Esophagus squamous epithelium (tissue), 5 donors: Measurements from ENCODE around the gene TMC4. TPM values are rescaled to one million over a fixed set of nuclear protein-coding genes. Genes with fewer than 3 reads are reported as not detected.

Experiments used
- DNase-seq: peaks from one replicate; lab custom pipeline; 2025; lab: John Stamatoyannopoulos, UW
- H3K27ac ChIP-seq, 4 donors: fragments of 200-600 bp; sonication (generic); one replicate each; pipeline ENCODE4 v1.5.1; 2016 to 2019; ENCODE audit warnings: mild to moderate bottlenecking in 1 of 4
- H3K27me3 ChIP-seq, 4 donors: fragments of 200-600 bp; sonication (generic); 1 replicate in 3 of 4; 2 replicates in 1 of 4; pipeline versions ENCODE4 v1.5.1 to v1.6.0; 2017 to 2021; ENCODE audit warnings: antibody characterized with exemption in 1 of 4
- H3K36me3 ChIP-seq, 3 donors: fragments of 200-600 bp; sonication (generic); one replicate each; pipeline ENCODE4 v1.5.1; 2016 to 2019
- H3K4me1 ChIP-seq, 3 donors: fragments of 200-600 bp; sonication (generic); one replicate each; pipeline ENCODE4 v1.5.1; 2017 to 2019
- H3K4me3 ChIP-seq, 4 donors: fragments of 200-600 bp; sonication (generic); 1 replicate in 3 of 4; 2 replicates in 1 of 4; pipeline ENCODE4 v1.5.1; 2016 to 2019; ENCODE audit warnings: mild to moderate bottlenecking in 2 of 4, moderate library complexity in 1 of 4
- H3K9me3 ChIP-seq, 3 donors: fragments of 200-600 bp; sonication (generic); one replicate each; pipeline ENCODE4 v1.5.1; 2016 to 2019
- POLR2A ChIP-seq, 4 donors: fragments of 450-650 bp; IDR thresholded peaks; one replicate each; pipeline ENCODE4 v1.6.1; 2017; ENCODE audit warnings: antibody characterized with exemption in 4 of 4, mild to moderate bottlenecking in 4 of 4, moderate library complexity in 3 of 4
- WGBS, 2 donors: methylation state at CpG; one replicate each; pipeline ENCODE4 v1.1.5; 2018; 5-methylcytosine and 5-hydroxymethylcytosine counted together
- intact Hi-C: fragments of 100-400 bp; cut with DNase I; formaldehyde crosslinking; loops from one replicate; pipeline ENCODE4 v1.15.0; 2022
- total RNA-seq, 4 donors: library from RNA; depleted of rRNA; stranded (reverse); fragments of >200 nt; gene quantifications; one replicate each; pipeline ENCODE4 v1.1.0, GENCODE V29; 2016
- TF ChIP-seq, protein P1 (sequence below), 6 experiments: fragments of 450-650 bp in 4 of 6; fragments of 200-600 bp in 2 of 6; sonication (generic) in 2 of 6; IDR thresholded peaks; one replicate each; pipeline ENCODE4 v1.5.1; 2016 to 2019; ENCODE audit warnings: antibody characterized with exemption in 6 of 6, mild to moderate bottlenecking in 4 of 6, moderate library complexity in 4 of 6
- donor health status: DM: yes; HTN: yes; CAD: no.

Gene TMC4
- total RNA-seq, 4 donors from 2014 or later: 4.0 to 45.6 (median 17.5) TPM

GRCh38 chr19:54206030-54206830, 33.3 kb upstream of the TMC4 start:
- Histone ChIP-seq H3K4me1 (peaks cover 48 to 96% (median 75%) of the 10 kb centered on the region in 3 donors), H3K9me3 (no peaks in the 10 kb centered on the region), H3K36me3 (peaks cover 34 to 78% (median 37%) of the 10 kb centered on the region in 3 donors), H3K4me3 (peak overlapping the region in 1 of 4 donors; percentile 35), H3K27ac (peak overlapping the region in 2 of 4 donors; percentile 2 to 92), H3K27me3 (no peaks in the 10 kb centered on the region)
- 84 to 85% methylated on average over 4 to 17 of the region's 27 CpGs for WGBS, 2 donors
- intact Hi-C loops: no loop called here
- TF ChIP-seq, protein P1, sequence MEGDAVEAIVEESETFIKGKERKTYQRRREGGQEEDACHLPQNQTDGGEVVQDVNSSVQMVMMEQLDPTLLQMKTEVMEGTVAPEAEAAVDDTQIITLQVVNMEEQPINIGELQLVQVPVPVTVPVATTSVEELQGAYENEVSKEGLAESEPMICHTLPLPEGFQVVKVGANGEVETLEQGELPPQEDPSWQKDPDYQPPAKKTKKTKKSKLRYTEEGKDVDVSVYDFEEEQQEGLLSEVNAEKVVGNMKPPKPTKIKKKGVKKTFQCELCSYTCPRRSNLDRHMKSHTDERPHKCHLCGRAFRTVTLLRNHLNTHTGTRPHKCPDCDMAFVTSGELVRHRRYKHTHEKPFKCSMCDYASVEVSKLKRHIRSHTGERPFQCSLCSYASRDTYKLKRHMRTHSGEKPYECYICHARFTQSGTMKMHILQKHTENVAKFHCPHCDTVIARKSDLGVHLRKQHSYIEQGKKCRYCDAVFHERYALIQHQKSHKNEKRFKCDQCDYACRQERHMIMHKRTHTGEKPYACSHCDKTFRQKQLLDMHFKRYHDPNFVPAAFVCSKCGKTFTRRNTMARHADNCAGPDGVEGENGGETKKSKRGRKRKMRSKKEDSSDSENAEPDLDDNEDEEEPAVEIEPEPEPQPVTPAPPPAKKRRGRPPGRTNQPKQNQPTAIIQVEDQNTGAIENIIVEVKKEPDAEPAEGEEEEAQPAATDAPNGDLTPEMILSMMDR (IDR thresholded peaks at IDR 0.05): no peak
- TF ChIP-seq POLR2A (IDR thresholded peaks at IDR 0.05): peak in 1 of 4 donors; percentile 20
- no peak for DNase-seq

DNA sequence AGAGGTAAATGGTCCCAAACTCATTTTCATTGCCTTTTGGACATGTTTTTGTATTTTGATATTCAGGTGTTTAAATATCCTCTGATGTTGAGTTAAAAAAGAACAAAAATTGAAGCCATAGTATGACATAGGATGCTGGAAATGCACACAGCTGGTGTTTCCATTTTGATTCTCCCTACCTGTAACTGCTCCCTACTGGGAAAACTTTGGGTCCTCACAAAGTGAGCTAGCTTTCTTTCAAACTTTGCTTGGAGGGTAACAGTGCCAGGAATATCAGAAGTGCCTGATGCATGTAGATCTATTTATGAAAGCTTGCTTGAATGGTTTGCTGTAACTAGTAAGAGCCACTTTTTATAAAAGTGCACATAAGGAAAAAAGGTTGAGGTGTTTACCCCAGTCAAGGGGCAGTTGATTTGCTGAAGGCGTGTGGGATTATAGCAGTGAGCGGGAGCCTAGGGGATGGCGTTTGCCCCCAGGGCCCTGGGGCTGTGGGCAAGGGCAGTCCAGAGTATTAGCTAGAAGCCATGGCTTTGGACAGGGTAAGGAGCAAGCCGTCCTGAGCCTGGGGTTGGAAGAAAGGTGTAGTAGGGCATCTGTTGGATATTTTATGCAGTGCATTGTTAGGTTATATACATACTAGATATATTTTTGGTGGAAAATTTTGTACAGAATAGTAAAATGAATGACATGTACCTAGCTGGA, 32.0 kb upstream of the TMC4 start:
- peaks cover 34 to 79% (median 37%) of the 10 kb centered on the region in 3 donors for H3K36me3 ChIP-seq
- H3K27me3 ChIP-seq: no peaks in the 10 kb centered on the region
- no peaks in the 10 kb centered on the region for H3K9me3 ChIP-seq
- no peak overlapping the region for H3K27ac ChIP-seq
- H3K4me3 ChIP-seq: no peak overlapping the region
- intact Hi-C loops: no loop called here
- DNase-seq: no peak
- no peak for TF ChIP-seq POLR2A (IDR thresholded peaks at IDR 0.05)
- TF ChIP-seq, protein P1 (IDR thresholded peaks at IDR 0.05): no peak
- 67 to 73% methylated on average over 4 of the region's 4 CpGs for WGBS, 2 donors
- peaks cover 43 to 92% (median 74%) of the 10 kb centered on the region in 3 donors for H3K4me1 ChIP-seq

DNA sequence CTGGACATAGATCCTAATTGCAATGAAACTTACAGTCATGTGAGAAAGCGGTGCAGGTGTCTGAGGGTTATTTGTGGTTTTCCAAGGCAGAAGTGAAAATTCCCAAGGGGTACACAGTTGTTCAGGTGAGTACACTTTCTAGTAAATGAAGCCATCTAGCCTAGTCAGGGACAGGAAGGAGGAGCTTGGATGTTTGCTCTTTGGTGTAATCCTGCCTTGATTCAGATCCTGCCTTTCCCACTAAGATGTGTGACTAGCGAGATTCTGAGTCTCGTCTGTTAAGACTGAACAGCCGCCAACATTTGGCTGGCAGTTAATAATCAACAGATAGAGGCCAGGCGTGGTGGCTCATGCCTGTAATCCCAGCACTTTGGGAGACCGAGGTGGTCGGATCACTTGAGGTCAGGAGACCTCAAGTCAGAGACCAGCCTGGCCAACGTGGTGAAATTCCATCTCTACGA, 30.2 kb upstream of the TMC4 start:
- peaks cover 34 to 71% (median 35%) of the 10 kb centered on the region in 3 donors for H3K36me3 ChIP-seq
- WGBS, 2 donors: 43 to 47% methylated on average over 8 to 9 of the region's 9 CpGs
- TF ChIP-seq, protein P1 (IDR thresholded peaks at IDR 0.05): no peak
- TF ChIP-seq POLR2A (IDR thresholded peaks at IDR 0.05): no peak
- no peak for DNase-seq
- intact Hi-C loops: no loop called here
- H3K9me3 ChIP-seq: no peaks in the 10 kb centered on the region
- peak overlapping the region in 3 of 4 donors; percentile 3 to 85 (median 10) for H3K4me3 ChIP-seq
- H3K4me1 ChIP-seq: peaks cover 31 to 79% (median 58%) of the 10 kb centered on the region in 3 donors
- no peaks in the 10 kb centered on the region for H3K27me3 ChIP-seq
- H3K27ac ChIP-seq: peak overlapping the region in 3 of 4 donors; percentile 6 to 32 (median 8)

- DNase-seq: no peak
- H3K4me3 ChIP-seq: peak overlapping the region; percentile 63 to 85 (median 78)
- intact Hi-C loops: no loop called here
- H3K9me3 ChIP-seq: no peaks in the 10 kb centered on the region
- peaks cover 27 to 67% (median 51%) of the 10 kb centered on the region in 3 donors for H3K4me1 ChIP-seq
- no peaks in the 10 kb centered on the region for H3K27me3 ChIP-seq
- WGBS, 2 donors: 31 to 43% methylated on average over 12 to 13 of the region's 13 CpGs
- TF ChIP-seq, protein P1 (IDR thresholded peaks at IDR 0.05): no peak
- TF ChIP-seq POLR2A (IDR thresholded peaks at IDR 0.05): no peak
- peak overlapping the region in 2 of 4 donors; percentile 94 to 99 for H3K27ac ChIP-seq
- H3K36me3 ChIP-seq: peaks cover 23 to 59% (median 23%) of the 10 kb centered on the region in 3 donors
These were observed 29.0 kb upstream of the TMC4 start for GRCh38 chr19:54201980-54202379.
